GM12874 (cell line): ENCODE results near the gene RBM15.

ENCODE experiments used
- CTCF ChIP-seq: IDR thresholded peaks from 2 replicates; pipeline ENCODE4 v1.5.1; 2011; ENCODE audit warnings: low read depth, mild to moderate bottlenecking, control low read depth, low read length, moderate library complexity; ENCODE audit not compliant: insufficient read depth

The RBM15 gene

GRCh38 chr1:110324667-110325066, 14.5 kb upstream of the RBM15 start:
- no peak for TF ChIP-seq CTCF

GRCh38 chr1:110326826-110327225, 12.4 kb upstream of the RBM15 start:
- TF ChIP-seq CTCF, result no peak

GRCh38 chr1:110328274-110328673, 10.9 kb upstream of the RBM15 start:
- no peak for TF ChIP-seq CTCF

- no peak for TF ChIP-seq CTCF
Observed at GRCh38 chr1:110328700-110329099, 10.5 kb upstream of the RBM15 start.

GRCh38 chr1:110335265-110335664, 3.9 kb upstream of the RBM15 start:
- TF ChIP-seq CTCF, result no peak

- no peak for TF ChIP-seq CTCF
Observed at GRCh38 chr1:110336300-110337039, 2.7 kb upstream of the RBM15 start.

GRCh38 chr1:110337704-110338308, 1.4 kb upstream of the RBM15 start:
- TF ChIP-seq CTCF, result no peak
